HG02623 (cell line): ENCODE data around the gene LIN7A.

Source experiments
- ATAC-seq: cut with Tn5 transposase; IDR thresholded peaks from one replicate; pipeline ENCODE4 v1.9.1; 2021; ENCODE audit warnings: moderate library complexity; ENCODE audit not compliant: unreplicated experiment

The LIN7A gene

GRCh38 chr12:80761838-80762237 lies 175.9 kb downstream of the LIN7A start:
- no peak for ATAC-seq

- ATAC-seq: peak; percentile 80
These were observed 180.9 kb downstream of the LIN7A start for GRCh38 chr12:80756875-80757274.

DNA sequence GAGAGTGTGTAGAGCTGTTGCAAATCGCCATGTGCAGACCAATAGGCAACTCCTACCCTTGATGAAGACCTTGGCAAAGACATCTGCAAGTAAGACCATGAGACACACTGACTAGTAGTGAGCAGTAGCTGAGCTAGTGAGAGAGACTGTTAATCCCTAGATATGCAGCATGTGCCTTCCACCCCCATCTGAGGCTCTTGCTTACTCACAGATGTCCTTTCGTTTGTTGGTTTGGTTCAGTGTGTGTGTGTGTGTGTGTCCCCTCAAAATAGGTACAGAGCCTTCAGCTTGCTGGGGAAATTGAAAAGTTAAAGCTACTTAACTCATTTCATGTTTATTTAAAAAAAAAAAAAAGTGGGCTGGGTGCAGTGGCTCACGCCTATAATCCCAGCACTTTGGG lies 183.5 kb downstream of the LIN7A start:
- ATAC-seq: no peak

GRCh38 chr12:80752464-80752863 lies 185.3 kb downstream of the LIN7A start:
- no peak for ATAC-seq

GRCh38 chr12:80749456-80749855 lies 188.3 kb downstream of the LIN7A start:
- ATAC-seq: no peak

DNA sequence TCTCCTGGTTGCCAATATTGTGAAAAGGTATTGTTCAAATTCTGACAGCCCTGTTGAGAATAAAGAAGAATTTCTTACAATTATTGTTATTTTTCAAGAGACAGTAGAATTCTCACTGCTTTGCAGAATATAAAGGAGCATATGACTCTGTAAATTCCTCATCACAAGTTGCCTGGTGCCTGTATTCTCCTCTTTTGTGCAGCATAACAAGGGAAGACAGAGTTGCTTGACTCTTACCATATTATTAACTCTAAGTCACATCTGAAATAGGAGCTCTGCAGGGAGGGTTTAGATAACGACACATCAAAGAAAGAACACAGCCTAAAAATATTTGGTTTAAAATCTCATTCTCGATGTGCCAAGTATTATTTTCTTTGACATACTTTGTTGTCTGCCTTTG lies 189.9 kb downstream of the LIN7A start:
- no peak for ATAC-seq

DNA sequence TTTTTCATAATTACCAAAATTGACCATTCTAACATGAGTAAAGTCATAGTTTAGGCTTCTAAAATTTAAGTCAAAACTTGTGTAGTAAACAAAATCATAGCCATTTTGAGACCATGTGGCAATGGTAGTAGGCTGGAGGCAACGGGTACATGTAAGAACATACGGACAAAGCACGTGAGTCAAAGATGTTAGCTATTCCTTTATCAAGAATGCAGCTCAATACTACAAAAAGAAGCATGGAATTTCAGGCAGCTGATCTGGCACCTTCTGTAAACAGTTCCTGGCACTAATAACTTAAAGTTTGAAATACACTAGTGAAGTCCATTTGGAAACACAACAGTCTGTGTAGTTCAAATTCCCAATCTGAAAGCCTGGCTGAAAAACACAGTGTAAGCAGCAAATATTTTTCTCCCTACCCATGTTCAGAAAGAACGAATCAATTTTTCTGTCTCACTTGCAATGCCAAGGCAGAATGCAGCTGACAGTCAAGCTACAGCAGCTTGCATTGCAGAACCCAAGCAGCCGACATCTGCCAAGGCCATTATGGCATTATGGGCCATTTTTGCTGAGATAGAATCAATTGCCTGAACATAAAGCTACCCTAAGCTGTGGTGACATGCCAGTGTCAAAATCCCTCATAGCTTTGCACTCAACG lies 191.8 kb downstream of the LIN7A start:
- no peak for ATAC-seq
